ENCODE results near the gene PLLP. TPM values are rescaled to one million over a fixed set of nuclear protein-coding genes. Genes with fewer than 3 reads are reported as not detected.

PLLP gene
- total and polyA plus RNA-seq, 2 donors (not counting 1 experiment from before 2014, with no cell fraction given), result 0.15 TPM; not detected in 1

- no peak overlapping the region for H3K4me3 Mint-ChIP-seq
- peak; percentile 93 for ATAC-seq (ENCODE audit: low read depth)
These were observed 16.1 kb upstream of the PLLP start for GRCh38 chr16:57300387-57301125.

More at GRCh38 chr16:57300387-57301125, 16.1 kb upstream of the PLLP start:
- Histone ChIP-seq H2AFZ (ENCODE audit: insufficient read depth, low read depth, low read length, poor library complexity, severe bottlenecking) (peak overlapping the region; percentile 52), H3K4me3 (ENCODE audit: control extremely low read depth in 1 of 5, extremely low read depth in 1 of 5, insufficient read depth in 1 of 5, low read depth in 2 of 5, low read length in 4 of 5) (peak overlapping the region; percentile 59 to 89 (median 71)), H3K27me3 (replicated peaks in 1 of 4; ENCODE audit: control extremely low read depth in 1 of 4, control insufficient read depth in 3 of 4, insufficient read depth in 4 of 4, low read length in 3 of 4) (no peaks in the 10 kb centered on the region), H3K9ac (ENCODE audit: low read length) (peak overlapping the region; percentile 82), H3K79me2 (ENCODE audit: control insufficient read depth, insufficient read depth, low read length) (no peaks in the 10 kb centered on the region), H3K36me3 (replicated peaks in 1 of 2; ENCODE audit: control extremely low read depth in 1 of 2, control insufficient read depth in 1 of 2, extremely low read depth in 1 of 2, insufficient read depth in 2 of 2, low read length in 1 of 2) (no peaks in the 10 kb centered on the region), H3K9me3 (ENCODE audit: control extremely low read depth in 1 of 3, control insufficient read depth in 2 of 3, insufficient read depth in 1 of 3, low read length in 2 of 3) (no peaks in the 10 kb centered on the region), H4K20me1 (ENCODE audit: control insufficient read depth, insufficient read depth, low read length, poor library complexity, severe bottlenecking) (no peaks in the 10 kb centered on the region), H3K27ac (ENCODE audit: low read length in 2 of 2) (peak overlapping the region; percentile 76 to 85), H3K4me2 (replicated peaks; ENCODE audit: low read depth, low read length, poor library complexity, severe bottlenecking) (peak overlapping the region; percentile 78), H3K4me1 (ENCODE audit: control insufficient read depth in 2 of 2, insufficient read depth in 2 of 2, low read length in 2 of 2) (peaks cover 14 to 31% of the 10 kb centered on the region in 2 donors)
- intact Hi-C loops (cut with micrococcal nuclease), result loop anchor here (1.0 to 5.0 kb wide), 10 partner anchors 49 to 349 kb away; partner anchors contain the start of genes ARL2BP, CIAPIN1, COQ9 and PSME3IP1
- ChIA-PET POLR2A (interaction anchor here (0.8 to 1.7 kb wide), 7 partner anchors 43 to 222 kb away, joined by 3 to 14 read pairs (median 4); partner anchors contain the start of genes ARL2BP and POLR2C), CTCF (interaction anchor here (0.6 to 18.1 kb wide), 18 partner anchors 21 to 349 kb away, joined by 3 to 364 read pairs (median 4); partner anchors contain the start of genes CIAPIN1, COQ9 and POLR2C)
- Mint-ChIP-seq H3K9me3 (ENCODE audit: insufficient read depth) (no peaks in the 10 kb centered on the region), H3K27me3 (no peaks in the 10 kb centered on the region), H3K27ac (no peak overlapping the region), H3K4me1 (peaks cover 19% of the 10 kb centered on the region)
- TF ChIP-seq CTCF (IDR thresholded peaks at IDR 0.05) (peak; percentile 92), EZH2 (IDR thresholded peaks at IDR 0.05; ENCODE audit: borderline replicate concordance, insufficient read depth, low read depth, low read length, poor library complexity, severe bottlenecking) (no peak)
- WGBS (ENCODE audit: insufficient coverage), result 1% methylated on average over 29 of the region's 36 CpGs
- DNase-seq, result peak; percentile 100
